AG10803 (cell line): ENCODE data around the gene NR1H4.

Experiments used
- DNase-seq: peaks from one replicate; pipeline ENCODE4 v3.0.0; 2010; ENCODE audit warnings: low read depth
- H3K4me3 ChIP-seq: 2 replicates; pipeline ENCODE4 v1.5.1; 2011; ENCODE audit warnings: mild to moderate bottlenecking, low read length, control low read depth
- TF ChIP-seq, protein P1 (sequence below): conservative IDR thresholded peaks from 2 replicates; pipeline ENCODE4 v1.5.1; 2011; ENCODE audit warnings: mild to moderate bottlenecking, low read length, control low read depth, inconsistent platforms

The NR1H4 gene

DNA sequence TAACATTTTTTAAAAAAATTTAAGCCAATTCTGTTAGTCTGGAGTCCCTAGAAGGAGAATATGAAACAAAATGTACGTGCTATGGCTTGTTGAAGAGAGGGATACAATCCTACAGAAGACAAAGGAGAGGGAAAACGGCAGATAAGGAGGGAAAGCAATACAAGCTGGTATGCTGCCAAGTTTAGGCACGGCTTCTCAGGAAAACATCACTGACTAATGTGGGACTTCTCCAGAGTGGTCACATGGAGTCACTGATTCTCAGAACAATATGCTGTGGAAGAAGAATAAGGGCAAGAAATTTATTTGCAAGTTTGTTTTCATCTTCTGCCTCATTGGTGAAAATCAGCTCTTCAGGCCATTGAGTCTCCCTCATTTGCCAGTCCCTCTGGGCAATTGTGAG lies 22.9 kb upstream of the NR1H4 start:
- TF ChIP-seq, protein P1, sequence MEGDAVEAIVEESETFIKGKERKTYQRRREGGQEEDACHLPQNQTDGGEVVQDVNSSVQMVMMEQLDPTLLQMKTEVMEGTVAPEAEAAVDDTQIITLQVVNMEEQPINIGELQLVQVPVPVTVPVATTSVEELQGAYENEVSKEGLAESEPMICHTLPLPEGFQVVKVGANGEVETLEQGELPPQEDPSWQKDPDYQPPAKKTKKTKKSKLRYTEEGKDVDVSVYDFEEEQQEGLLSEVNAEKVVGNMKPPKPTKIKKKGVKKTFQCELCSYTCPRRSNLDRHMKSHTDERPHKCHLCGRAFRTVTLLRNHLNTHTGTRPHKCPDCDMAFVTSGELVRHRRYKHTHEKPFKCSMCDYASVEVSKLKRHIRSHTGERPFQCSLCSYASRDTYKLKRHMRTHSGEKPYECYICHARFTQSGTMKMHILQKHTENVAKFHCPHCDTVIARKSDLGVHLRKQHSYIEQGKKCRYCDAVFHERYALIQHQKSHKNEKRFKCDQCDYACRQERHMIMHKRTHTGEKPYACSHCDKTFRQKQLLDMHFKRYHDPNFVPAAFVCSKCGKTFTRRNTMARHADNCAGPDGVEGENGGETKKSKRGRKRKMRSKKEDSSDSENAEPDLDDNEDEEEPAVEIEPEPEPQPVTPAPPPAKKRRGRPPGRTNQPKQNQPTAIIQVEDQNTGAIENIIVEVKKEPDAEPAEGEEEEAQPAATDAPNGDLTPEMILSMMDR = no peak
- DNase-seq = no peak
- no peak overlapping the region for H3K4me3 ChIP-seq

DNA sequence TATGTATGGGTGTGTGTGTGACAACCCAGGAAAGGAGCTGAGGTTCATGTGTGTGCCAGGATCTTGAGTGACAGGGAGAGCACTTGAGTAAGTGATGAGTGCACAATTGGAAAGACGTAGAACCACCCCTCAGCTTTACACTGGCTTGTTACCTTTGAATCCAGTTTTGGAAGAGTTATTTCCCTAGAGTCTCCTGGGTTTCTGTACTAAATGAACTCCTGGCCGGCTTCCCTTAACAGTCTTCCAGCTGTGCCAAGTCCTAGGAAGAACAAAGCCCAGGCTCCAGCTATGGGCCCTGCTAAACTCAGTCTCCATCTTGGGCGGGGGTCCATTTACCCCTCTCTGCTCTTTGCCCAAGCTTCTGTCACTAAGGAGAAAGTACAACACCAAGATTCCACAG lies 19.7 kb upstream of the NR1H4 start:
- TF ChIP-seq, protein P1 = no peak
- H3K4me3 ChIP-seq = no peak overlapping the region
- DNase-seq = no peak

DNA sequence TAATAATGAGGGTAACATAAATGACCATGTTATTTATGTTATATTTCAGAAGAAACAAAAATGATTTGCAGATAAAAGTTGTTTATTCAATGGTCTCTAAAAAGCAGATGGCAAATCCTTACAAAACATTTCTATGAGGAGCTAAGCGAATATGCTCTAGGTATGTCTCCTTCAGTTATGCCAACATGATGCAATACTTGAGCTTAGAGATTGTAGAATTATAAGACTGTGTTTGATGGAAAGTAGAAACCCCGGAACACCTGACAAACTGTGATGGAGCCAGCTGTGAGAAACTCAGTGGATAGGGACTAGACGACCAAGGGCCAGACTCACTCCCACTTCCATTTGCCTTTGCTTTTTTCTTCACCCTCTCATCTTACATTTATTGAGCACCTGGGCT lies 17.8 kb upstream of the NR1H4 start:
- H3K4me3 ChIP-seq = no peak overlapping the region
- DNase-seq = no peak
- TF ChIP-seq, protein P1 = no peak

- no peak for DNase-seq
- no peak overlapping the region for H3K4me3 ChIP-seq
- TF ChIP-seq, protein P1 = no peak
These were observed 15.5 kb upstream of the NR1H4 start for GRCh38 chr12:100458191-100458590.

DNA sequence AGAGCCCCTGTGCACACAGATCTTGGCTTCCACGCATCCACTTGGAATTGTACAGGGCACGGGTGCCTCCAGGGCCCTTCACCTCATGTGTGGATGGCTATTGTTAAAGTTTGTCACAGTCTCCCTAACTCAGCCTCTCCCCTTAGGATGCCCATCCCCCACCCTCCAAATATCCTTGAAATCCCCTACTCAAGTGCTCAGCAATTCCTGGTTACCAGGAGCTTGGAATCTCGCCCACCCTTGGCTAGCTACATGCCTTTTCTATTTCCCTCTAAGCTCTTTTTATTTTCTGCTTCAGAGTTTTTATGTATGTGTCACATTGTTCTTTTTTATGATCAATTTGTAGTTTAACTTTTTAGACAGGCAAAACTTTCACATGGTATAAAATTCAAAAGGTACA lies 13.0 kb upstream of the NR1H4 start:
- TF ChIP-seq, protein P1 = no peak
- no peak for DNase-seq
- no peak overlapping the region for H3K4me3 ChIP-seq

DNA sequence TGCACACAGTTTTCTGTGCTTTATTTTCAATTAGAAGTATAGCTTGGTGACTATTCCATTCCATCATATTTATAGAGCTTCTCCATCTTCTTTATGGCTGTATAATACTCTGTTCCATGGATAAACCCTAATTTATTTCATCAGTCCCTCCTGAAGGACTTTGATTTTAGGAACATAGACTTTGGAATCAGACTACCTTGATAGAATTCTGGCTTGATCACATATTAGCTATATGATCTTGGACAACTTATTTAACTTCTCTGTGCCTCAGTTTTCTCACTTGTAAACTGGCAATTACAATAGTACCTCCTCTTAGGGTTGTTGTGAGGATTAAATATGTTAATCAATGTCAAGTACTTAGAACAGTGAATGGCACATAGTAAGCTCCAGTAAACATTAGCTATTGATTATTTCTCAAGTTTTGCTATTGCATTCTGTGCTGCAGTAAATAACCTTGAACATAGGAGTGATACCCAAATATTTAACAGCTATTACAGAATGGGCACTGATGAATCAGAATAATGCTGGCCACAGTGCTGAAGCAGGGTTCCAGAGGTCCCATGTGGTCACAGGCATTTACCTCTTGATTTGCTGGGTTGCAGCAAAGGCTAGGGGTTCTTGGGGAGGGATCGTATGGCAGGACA lies 12.2 kb upstream of the NR1H4 start:
- TF ChIP-seq, protein P1 = no peak
- H3K4me3 ChIP-seq = no peak overlapping the region
- DNase-seq = no peak

DNA sequence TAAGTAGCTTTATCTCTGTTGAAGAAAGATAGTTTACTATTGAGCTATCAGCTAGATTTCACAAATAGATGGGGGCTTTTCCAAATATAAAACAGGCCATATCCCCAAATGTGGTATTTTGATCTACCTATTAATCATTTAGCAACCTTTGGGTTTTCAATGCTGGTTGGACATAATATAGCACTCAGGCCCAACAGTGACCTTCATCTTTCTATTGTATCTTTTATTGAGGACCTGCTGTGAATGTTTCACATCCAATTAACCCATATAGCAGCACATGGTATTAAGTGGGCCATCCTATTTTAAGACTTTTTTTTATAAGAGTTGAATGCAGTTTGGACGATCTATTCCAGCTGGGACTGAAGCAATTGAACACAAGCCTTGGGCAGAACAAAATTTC lies 10.0 kb upstream of the NR1H4 start:
- no peak overlapping the region for H3K4me3 ChIP-seq
- DNase-seq = no peak
- TF ChIP-seq, protein P1 = no peak
